GM18867 (cell line): ENCODE data around the gene ANKRD63.

ENCODE experiments used
- ATAC-seq: cut with Tn5 transposase; IDR thresholded peaks from one replicate; pipeline ENCODE4 v1.9.1; 2021; ENCODE audit warnings: mild to moderate bottlenecking, moderate library complexity; ENCODE audit not compliant: unreplicated experiment

Gene ANKRD63

GRCh38 chr15:40246496-40247280 is 36.2 kb downstream of the ANKRD63 start:
- no peak for ATAC-seq

GRCh38 chr15:40245666-40246450 is 37.0 kb downstream of the ANKRD63 start:
- ATAC-seq, result no peak

GRCh38 chr15:40244961-40245523 is 37.8 kb downstream of the ANKRD63 start:
- ATAC-seq, result no peak

- no peak for ATAC-seq
Measured at GRCh38 chr15:40243126-40243810, 39.6 kb downstream of the ANKRD63 start.

- no peak for ATAC-seq
Measured at GRCh38 chr15:40242601-40243000, 40.3 kb downstream of the ANKRD63 start.

- no peak for ATAC-seq
Measured at GRCh38 chr15:40242213-40242599, 40.7 kb downstream of the ANKRD63 start.

GRCh38 chr15:40241269-40242212 is 41.3 kb downstream of the ANKRD63 start:
- ATAC-seq, result no peak

- ATAC-seq, result no peak
Measured at GRCh38 chr15:40240619-40241221, 42.1 kb downstream of the ANKRD63 start.

- ATAC-seq, result no peak
Measured at GRCh38 chr15:40239693-40240618, 42.9 kb downstream of the ANKRD63 start.

- no peak for ATAC-seq
Measured at GRCh38 chr15:40239404-40239692, 43.5 kb downstream of the ANKRD63 start.

- ATAC-seq, result no peak
Measured at GRCh38 chr15:40238532-40239403, 44.1 kb downstream of the ANKRD63 start, which contains the start of gene PAK6. Gene PAK6, plus strand, starts transcription at chr15:40239063. Its CDS starts 25,723 bp downstream, at chr15:40264786.

GRCh38 chr15:40235201-40235885 is 47.5 kb downstream of the ANKRD63 start:
- ATAC-seq, result no peak

- ATAC-seq, result no peak
Measured at GRCh38 chr15:40234783-40235182, 48.1 kb downstream of the ANKRD63 start.

- no peak for ATAC-seq
Measured at GRCh38 chr15:40233727-40234577, 48.9 kb downstream of the ANKRD63 start.

GRCh38 chr15:40232625-40233070 is 50.2 kb downstream of the ANKRD63 start:
- no peak for ATAC-seq
